ENCODE measurements around the gene ABR.

ABR gene

DNA sequence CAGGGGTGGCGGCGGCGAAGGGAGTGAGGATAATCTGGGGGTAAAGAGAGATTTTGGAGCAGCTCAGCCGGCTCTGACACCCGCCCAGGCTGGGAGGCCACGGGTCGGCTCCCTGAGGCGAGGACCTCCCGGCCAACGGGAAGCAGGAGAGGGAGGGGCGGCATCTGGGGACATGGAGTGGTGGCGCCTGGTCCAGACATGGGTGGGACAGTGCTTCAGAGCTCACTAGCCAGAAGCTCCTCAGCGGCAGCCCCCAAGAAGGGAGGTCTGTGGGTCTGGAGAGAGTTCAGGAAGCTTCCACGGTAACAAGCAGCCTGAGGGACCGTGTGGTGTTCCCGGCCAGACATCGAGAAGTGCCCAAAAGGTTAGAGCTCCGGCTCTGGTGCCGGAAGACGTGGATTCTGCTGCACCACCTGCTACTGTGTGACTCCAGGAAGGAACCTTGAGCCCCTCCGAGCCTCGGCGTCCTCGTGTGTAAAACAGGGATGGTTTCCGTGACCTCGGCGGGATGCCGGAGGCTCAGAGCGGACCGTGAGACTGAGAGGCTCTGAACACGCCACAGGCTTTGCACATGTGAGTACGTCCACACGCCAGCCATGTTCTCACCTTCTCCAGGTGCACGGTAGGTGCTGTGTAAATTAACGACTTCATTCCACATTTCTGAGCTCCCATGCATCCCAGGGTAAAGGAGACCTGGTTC is 126.0 kb downstream of the ABR start:
- TF ChIP-seq, protein P1, sequence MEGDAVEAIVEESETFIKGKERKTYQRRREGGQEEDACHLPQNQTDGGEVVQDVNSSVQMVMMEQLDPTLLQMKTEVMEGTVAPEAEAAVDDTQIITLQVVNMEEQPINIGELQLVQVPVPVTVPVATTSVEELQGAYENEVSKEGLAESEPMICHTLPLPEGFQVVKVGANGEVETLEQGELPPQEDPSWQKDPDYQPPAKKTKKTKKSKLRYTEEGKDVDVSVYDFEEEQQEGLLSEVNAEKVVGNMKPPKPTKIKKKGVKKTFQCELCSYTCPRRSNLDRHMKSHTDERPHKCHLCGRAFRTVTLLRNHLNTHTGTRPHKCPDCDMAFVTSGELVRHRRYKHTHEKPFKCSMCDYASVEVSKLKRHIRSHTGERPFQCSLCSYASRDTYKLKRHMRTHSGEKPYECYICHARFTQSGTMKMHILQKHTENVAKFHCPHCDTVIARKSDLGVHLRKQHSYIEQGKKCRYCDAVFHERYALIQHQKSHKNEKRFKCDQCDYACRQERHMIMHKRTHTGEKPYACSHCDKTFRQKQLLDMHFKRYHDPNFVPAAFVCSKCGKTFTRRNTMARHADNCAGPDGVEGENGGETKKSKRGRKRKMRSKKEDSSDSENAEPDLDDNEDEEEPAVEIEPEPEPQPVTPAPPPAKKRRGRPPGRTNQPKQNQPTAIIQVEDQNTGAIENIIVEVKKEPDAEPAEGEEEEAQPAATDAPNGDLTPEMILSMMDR (IDR thresholded peaks at IDR 0.05), result no peak

DNA sequence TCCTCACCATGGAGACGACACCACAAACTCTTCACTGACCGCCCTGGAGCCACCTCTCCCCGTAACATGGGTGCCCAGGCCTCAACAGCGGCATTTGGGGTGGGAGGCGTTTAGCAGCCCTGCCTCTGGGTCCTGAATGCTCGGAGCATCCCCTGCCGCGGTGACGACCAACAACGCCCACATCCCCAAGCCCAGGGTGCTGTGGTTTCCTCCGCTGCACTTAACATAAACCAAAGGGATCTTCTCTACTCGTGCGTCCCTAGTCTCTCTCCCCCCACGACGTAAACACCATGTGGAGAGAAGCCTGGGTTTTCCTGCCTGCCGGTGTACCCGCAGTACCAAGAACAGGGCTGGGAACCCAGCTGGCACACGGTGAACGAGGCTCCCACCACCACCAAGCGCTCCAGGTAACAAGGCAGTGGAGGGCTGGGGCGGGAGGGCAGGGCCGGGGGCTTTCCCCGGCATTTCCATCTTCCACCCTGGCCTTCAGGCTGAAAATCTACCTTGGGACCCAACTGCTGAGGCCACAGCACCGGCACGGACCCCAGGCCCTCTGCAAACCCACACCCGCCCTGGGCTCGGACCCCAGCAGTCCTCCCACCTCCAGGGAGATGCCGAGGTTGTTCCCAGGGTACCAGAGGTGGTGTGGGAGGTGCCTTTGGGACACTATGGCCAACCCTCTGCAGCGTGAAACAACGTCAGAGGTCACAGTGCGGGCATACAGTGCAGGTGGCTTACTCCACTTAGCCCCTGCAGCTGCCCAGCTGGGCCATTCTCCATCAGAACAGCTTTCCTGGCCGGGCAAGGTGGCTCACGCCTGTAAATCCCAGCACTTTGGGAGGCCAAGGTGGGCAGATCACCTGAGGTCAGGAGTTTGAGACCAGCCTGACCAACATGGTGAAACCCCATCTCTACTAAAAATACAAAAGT is 128.5 kb downstream of the ABR start:
- TF ChIP-seq, protein P1 (IDR thresholded peaks at IDR 0.05), result no peak

DNA sequence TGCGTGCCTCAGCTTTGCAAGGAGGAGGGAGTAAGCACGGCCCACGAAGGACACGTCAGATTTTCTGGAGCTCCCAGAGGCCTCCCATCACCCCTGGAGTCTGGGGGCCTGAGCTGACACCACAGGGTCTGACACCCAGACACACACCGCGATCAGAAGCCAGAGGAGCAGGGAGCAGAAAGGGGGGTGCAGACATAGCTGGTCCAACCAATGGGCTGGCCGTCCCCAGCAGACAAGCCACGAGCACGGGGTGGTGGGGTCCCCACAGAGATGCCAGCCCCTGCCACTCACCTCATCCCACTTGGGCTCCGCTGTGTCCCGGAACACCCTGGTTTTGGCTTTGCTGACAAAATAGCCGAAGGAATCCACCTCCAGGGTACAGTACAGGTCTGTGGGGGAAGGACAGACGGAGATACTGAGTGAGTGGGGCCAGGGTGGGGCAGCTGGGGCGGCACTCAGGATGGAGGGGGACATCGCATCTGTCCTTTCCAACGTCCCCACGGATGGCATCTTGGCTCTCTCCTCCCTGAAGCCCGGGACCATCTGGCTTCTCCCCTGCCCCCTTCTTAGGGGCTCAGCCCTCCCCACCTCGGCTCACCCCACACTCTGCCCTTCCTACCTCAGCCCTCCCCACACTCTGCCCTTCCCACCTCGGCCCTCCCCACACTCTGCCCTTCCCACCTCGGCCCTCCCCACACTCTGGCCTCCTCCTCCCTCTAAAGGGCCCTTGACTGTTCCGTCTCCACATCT is 129.4 kb downstream of the ABR start:
- TF ChIP-seq, protein P1 (IDR thresholded peaks at IDR 0.05), result no peak

DNA sequence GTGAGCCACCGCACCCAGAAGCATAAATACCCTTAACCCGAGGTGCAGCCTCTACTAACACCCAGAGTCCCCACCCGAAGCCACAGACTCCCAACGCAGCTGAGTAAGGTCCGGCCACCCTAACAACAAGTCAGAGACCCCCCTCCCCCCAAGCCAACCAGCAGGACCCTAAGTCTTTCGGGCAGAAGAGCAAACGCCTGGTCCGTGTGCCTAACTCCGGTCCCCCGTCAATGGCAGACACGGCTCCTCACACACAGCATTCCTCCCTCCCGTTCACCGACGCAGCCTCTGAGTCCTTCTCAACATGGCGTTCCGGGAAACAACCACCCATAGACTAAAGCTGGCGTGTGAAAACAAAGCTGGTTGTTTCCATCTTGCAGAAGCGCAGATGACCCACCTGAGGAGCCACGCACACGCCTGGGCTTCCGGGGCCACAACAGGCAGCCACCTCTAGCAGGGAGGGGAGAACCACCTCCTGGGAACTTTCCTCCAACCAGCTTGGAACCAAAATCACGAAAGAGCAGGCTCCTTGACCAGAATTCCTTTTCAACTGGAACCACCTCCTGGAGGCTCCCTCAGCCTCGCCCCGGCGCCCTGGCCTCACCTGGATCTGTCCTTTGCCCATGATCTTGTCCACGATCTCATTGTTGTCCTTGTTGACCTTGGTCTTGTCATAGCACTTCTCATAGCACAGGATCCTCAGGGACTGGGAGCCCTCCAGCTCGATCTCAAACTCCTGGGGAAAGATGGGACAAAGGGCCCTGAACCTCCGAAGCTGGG is 130.1 kb downstream of the ABR start:
- TF ChIP-seq, protein P1 (IDR thresholded peaks at IDR 0.05), result no peak

DNA sequence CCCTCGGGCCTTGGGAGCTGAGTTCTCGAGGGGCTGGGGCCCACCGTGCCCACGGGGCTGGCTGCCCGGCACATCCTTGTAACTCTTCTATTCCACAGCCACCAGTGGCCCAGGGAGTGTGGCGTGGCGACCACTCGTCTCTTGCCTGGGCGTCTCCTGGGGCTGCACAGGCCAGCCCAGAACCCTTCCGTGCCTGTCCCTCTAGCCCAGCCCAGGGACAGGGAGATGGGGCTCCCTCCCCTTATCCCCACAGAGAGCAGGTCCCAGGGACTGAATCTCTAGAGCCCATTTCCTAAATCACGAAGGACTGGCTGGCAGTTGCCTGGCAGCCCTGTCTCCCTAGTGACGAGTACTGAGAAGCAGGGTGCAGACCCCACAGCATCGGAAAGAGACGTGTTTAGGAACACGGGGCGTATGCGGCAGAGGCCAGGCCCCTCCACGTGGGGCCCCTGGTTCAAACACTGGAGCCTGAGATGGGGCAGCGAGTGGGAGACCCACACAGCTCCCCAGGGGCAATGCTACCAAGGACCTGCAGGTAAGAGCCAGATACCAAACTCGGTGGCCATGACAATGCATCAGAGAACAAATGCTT is 131.8 kb downstream of the ABR start:
- TF ChIP-seq, protein P1 (IDR thresholded peaks at IDR 0.05), result no peak

DNA sequence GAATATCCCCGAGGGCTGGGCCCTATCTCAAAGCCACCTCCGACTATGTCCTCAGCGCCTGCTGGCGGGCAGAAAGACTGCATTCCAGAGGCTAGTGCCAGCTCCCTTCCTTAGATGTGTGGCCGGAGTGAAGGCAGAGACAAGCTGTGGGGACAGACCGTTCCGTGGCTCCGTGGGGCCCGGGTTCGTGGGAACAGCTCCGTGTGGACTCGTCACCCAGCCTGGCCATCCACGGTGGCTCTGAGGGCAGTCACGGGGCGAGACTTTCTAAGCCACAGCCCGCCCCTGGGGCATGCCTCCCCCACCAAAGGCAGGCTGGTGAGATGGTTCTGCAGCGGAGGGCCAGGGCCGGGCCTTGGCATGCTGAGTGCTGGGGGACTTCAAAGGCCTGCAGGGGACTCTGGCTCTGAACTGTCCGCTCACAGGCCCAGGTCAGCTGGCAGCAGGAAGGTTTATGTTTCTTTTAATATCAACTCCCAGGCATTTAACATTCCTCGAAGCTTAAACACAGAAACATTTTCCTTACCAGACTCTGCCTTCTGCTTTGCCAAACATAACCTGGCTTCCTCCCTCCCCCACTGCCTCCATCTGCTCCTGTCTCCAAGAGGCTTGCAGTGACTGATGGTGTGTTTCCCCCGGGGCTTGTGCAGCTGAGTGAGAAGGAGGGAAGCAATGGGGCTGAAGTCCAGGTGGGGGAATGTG is 132.5 kb downstream of the ABR start:
- TF ChIP-seq, protein P1 (IDR thresholded peaks at IDR 0.05), result no peak
